Testis (tissue), 2 donors: Measurements from ENCODE around the gene HPS6.

Experiments
- POLR2A ChIP-seq: fragments of 450-650 bp; IDR thresholded peaks from one replicate; pipeline ENCODE4 v1.6.1; 2017; ENCODE audit warnings: antibody characterized with exemption, mild to moderate bottlenecking, moderate library complexity
- TF ChIP-seq, protein P1 (sequence below), 3 experiments: fragments of 450-650 bp in 2 of 3; fragments of 200-600 bp in 1 of 3; sonication (generic) in 1 of 3; IDR thresholded peaks; one replicate each; pipeline ENCODE4 v1.5.1; 2016 to 2019; ENCODE audit warnings: antibody characterized with exemption in 3 of 3, mild to moderate bottlenecking in 2 of 3, moderate library complexity in 1 of 3

DNA sequence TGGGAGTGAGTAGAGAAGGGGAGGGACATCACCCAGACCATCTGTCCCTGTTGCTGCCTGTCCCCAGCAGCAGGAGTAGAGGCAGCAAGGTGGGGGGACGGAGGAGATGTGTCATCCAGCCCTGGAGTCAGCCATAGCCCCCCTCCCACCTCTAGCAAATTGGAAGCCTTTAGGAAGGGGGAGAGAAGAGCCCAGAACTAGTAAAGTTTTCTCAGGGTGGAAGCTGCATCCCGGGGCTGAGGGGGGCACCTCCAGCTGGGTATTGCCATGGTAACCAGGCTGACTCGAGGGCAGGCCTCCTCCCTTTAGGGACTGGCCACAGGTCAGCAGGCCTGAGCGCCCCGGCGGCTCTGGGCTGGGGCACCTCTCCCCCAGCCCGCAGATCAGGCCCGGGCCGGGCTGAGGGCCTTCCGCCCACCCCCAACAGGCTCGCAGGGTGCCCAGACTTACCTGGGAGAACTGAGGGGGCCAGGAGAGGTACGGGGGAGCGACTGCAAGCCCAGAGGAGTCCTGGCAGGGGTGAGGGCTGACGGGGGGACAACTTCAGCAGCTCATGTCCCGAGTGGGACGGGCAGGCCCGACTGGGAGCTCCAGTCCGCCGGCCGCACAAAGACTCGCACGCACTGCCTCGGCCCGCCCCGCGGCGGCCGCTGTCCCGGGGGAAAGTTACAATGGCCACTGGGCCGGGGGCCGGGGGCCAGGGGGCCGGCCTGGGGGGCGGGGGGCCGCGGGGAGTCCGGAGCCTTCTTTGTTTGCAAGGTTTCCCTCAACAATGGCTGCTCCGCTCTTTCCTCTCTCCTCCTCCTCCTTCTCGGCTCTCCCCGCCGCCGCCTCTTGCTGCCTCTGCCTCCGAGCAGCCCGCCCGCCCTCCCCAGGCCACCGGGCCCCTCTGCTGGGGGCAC lies 49.1 kb downstream of the HPS6 start:
- TF ChIP-seq, protein P1, sequence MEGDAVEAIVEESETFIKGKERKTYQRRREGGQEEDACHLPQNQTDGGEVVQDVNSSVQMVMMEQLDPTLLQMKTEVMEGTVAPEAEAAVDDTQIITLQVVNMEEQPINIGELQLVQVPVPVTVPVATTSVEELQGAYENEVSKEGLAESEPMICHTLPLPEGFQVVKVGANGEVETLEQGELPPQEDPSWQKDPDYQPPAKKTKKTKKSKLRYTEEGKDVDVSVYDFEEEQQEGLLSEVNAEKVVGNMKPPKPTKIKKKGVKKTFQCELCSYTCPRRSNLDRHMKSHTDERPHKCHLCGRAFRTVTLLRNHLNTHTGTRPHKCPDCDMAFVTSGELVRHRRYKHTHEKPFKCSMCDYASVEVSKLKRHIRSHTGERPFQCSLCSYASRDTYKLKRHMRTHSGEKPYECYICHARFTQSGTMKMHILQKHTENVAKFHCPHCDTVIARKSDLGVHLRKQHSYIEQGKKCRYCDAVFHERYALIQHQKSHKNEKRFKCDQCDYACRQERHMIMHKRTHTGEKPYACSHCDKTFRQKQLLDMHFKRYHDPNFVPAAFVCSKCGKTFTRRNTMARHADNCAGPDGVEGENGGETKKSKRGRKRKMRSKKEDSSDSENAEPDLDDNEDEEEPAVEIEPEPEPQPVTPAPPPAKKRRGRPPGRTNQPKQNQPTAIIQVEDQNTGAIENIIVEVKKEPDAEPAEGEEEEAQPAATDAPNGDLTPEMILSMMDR (IDR thresholded peaks at IDR 0.05): no peak
- TF ChIP-seq POLR2A: no peak
